GM12865 (cell line): Measurements from ENCODE around the gene SOHLH1.

Experiments used
- DNase-seq: peaks from one replicate; pipeline ENCODE4 v3.0.0; 2010; ENCODE audit warnings: low read depth
- H3K4me3 ChIP-seq: 2 replicates; pipeline ENCODE4 v1.5.1; 2011; ENCODE audit warnings: mild to moderate bottlenecking, low read depth, low read length, control low read depth
- TF ChIP-seq, protein P1 (sequence below): IDR thresholded peaks from 2 replicates; pipeline ENCODE4 v1.5.1; 2011; ENCODE audit warnings: low read length, control low read depth, low read depth, inconsistent platforms; ENCODE audit not compliant: insufficient read depth; ENCODE audit errors: missing control alignments

SOHLH1 gene

DNA sequence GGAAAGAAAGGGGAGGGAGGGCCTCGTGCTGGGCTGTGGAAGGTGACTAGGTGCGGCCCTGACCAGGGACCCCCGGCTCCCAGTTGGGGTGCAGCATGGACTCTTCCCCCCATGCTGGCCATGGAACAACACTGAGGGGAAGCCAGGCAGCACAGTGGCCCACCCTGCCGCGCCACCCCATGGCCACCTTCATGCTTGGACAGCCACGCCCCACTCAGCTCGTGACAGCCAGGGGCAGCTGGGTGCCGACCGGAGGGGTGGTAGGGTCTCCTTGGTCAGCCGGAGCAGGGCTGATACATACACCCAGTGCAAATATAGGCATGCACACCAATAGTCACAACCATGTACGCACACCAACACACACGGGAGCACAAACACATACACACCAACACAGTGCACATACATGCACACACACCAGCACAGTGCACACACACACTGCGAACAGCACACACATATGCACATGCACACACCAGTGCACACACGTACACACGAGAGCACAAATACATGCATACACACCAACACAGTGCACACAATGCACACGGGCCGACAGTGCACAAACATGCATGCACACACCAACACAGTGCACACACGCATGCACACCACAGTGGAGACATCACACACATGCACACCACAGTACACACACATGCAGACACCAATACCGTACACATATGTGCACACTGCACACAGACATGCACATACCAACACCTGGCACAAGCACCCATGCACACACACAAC is 8.3 kb downstream of the SOHLH1 start:
- TF ChIP-seq, protein P1, sequence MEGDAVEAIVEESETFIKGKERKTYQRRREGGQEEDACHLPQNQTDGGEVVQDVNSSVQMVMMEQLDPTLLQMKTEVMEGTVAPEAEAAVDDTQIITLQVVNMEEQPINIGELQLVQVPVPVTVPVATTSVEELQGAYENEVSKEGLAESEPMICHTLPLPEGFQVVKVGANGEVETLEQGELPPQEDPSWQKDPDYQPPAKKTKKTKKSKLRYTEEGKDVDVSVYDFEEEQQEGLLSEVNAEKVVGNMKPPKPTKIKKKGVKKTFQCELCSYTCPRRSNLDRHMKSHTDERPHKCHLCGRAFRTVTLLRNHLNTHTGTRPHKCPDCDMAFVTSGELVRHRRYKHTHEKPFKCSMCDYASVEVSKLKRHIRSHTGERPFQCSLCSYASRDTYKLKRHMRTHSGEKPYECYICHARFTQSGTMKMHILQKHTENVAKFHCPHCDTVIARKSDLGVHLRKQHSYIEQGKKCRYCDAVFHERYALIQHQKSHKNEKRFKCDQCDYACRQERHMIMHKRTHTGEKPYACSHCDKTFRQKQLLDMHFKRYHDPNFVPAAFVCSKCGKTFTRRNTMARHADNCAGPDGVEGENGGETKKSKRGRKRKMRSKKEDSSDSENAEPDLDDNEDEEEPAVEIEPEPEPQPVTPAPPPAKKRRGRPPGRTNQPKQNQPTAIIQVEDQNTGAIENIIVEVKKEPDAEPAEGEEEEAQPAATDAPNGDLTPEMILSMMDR: no peak
- DNase-seq: no peak
- H3K4me3 ChIP-seq: no peak overlapping the region

DNA sequence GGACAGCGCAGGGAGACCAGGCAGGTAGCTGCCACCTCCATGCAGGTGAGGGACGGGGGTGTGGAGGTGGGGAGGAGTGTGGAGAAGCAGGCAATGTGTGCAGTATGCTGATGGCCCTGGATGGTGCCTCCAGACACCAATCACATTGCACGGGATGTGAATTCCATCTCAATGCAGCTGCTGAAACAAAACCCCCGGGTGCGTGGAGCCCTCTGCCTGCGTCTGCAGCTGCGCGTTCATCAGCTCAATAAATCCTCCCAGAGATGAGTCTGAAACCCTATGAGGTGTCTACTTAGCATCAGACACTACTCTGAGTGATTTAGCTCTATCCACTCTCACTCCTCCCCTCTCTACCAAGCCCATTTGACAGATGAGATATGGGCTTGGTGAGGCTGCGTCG is 10.3 kb downstream of the SOHLH1 start:
- TF ChIP-seq, protein P1: no peak

DNA sequence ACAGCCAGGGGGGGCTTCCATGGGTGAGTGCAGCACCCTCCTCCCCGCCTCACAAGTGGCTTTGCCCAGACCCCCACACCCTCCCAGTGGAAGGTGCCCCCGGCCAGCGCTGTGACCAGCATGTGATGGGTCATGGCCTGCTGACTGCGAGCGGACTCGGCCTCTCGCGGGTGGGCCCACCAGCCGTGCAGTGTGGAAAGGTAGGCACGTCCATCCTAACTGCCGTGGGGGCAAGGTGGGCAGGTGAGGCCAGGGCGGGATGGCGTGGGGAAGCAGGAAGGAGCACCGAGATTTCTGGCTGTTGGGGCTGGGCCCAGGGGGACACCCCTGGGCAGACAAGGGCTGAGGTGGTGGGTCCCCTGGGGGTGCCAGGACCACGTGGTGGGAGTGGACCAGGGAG is 12.1 kb downstream of the SOHLH1 start:
- no peak overlapping the region for H3K4me3 ChIP-seq
- TF ChIP-seq, protein P1: no peak

More for the DNA sequence above, 10.3 kb downstream of the SOHLH1 start:
- H3K4me3 ChIP-seq: no peak overlapping the region
- DNase-seq: no peak

DNA sequence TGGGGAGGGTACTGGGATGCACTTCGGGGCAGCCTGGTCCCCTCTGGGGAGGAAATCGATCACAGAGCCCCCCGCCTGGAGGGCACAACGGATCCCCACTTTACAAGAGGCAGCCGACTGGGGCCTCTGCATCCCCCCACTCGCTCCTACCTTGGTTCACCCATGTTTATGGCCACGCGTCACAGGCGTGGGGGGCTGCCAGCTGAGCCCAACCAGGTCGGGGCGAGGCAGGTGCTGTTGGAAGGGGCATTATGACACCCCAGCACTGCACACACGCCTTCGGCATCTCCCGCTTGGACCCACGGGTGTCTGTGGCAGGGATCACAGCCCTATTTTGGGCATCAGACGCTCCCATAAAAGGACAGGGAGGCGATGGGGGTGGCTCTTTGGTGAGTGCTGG is 14.6 kb downstream of the SOHLH1 start:
- TF ChIP-seq, protein P1: no peak
- DNase-seq: no peak
- H3K4me3 ChIP-seq: no peak overlapping the region

More for the DNA sequence above, 12.1 kb downstream of the SOHLH1 start:
- no peak for DNase-seq

DNA sequence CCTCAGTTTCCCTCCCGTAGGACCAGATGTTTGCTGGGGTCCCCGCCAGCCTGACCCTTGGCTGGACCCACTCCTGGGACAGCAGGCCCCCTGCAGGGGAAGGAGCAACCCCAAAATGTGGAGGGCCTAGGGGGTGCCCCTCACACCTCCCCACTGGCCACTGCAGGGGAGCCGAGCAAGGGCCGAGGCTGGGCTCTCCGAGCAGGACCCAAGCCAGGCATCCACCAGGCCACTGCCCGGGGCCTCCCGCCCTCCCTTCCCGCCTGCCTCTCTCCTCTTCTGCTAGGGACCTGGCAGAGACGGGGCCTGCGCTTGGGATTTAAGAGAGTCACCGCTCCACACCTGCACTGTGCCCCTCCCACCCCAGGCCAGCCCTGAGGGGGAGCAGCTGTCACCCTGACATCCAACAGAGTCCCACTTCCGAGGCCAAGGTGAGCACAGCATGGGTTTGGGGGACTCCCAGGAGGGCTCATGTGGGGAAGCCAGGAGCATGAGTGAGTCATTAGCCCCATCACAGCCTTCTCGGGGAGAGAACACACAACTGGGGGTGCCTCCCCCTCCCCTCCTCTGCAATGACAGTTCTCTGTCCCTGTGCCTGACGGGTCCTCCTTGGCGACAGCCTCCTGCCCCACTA is 15.8 kb downstream of the SOHLH1 start:
- no peak overlapping the region for H3K4me3 ChIP-seq
- TF ChIP-seq, protein P1: no peak
- no peak for DNase-seq

DNA sequence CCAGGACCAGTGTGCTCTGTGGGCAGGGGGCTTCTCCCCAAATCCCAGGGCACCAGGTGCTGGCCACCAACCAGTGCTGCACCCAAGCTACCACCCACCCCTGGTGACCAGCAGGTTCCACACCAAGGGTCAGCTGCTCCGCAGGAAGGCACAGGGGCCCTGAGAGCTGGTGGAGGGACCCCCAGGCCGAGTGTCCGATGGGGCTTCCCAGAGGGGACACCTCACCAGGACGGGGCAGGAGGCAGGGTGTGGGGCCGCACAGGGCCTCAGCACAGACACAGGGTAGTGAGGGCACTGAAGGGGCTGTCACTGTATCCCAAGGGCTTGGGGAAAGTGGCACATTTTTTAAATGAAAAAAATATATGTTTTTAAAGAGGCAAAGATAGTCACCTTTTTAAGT is 18.1 kb downstream of the SOHLH1 start:
- TF ChIP-seq, protein P1: no peak
- H3K4me3 ChIP-seq: no peak overlapping the region
- no peak for DNase-seq

DNA sequence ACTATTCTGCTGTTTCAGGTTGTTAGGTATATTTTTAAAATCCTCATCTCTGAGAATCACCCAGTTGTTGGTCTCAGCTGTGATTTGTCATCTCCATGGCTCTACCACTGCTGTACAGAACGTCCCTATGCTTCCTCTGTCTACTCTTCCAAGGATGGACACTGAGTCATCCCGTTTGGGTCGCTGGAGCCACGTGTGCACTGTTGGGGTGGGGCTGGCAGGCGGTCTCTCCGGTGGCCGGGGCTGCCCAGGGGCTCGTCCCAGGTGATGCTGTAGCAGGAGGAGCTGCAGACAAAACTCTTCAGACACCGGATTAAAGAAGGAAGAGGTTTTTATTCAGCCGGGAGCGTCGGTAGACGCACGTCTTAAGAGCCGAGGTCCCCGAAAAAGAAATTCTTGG is 19.2 kb downstream of the SOHLH1 start:
- no peak for DNase-seq
- TF ChIP-seq, protein P1: no peak
- H3K4me3 ChIP-seq: no peak overlapping the region
